Measurements from ENCODE around the gene WNT9A. TPM values are rescaled to one million over a fixed set of nuclear protein-coding genes. Genes with fewer than 3 reads are reported as not detected.

WNT9A gene
- total and polyA plus RNA-seq, 9 of the 15 experiments (the other 6 are each of a cell fraction or from before 2014, with no cell fraction given), result 0.04 to 0.17 (median 0.10) TPM; not detected in 4

DNA sequence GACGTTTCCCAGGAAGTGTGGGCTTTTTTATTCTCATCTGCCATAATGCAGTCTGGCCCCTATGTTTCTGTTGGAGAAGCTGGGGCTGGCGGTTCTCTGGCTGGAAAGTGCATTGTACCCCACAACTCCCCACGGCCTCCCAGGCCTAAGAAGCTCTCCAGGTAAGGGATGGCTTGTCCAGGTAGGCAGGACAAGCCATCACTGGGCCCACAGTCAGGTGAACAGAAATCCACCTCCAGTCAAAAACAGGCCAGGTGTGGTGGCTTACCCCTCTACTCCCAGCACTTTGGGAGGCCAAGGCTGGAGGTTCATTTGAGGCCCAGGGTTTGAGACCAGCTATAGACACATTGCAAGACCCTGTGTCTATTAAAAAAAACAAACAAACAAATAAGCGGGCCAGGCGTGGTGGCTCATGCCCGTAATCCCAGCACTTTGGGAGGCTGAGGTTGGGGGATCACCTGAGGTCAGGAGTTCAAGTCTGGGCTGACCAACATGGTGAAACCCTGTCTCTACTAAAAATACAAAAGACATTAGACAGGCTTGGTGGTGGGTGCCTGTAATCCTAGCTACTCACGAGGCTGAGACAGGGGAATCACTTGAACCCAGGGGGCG is 3.1 kb upstream of the WNT9A start:
- no peaks in the 10 kb centered on the region for H3K79me2 ChIP-seq (ENCODE audit: control insufficient read depth, insufficient read depth, low read length)
- no peak for DNase-seq (ENCODE audit: extremely low read depth in 1 of 4, low spot score in 3 of 4)
- H3K27me3 ChIP-seq (ENCODE audit: control insufficient read depth in 2 of 2, insufficient read depth in 2 of 2, low read length in 2 of 2), result peaks cover 16 to 61% of the 10 kb centered on the region in 2 experiments
- BruUV-seq (replicated peaks), result no TSS peak
- intact Hi-C loops (cut with micrococcal nuclease), result no loop called here
- H3K36me3 ChIP-seq (ENCODE audit: control insufficient read depth, insufficient read depth, low read length), result no peaks in the 10 kb centered on the region
- no peaks in the 10 kb centered on the region for H3K9me1 ChIP-seq (ENCODE audit: control insufficient read depth, insufficient read depth, low read length)
- no peak overlapping the region for H3K27ac ChIP-seq (ENCODE audit: extremely low read depth, low read depth, low read length)
- H3K4me1 ChIP-seq (replicated peaks in 1 of 2; ENCODE audit: control insufficient read depth in 2 of 2, insufficient read depth in 2 of 2, low read length in 2 of 2), result peaks cover 2 to 48% of the 10 kb centered on the region in 2 experiments; a peak in 4 of 5 replicates
- H2AFZ ChIP-seq (ENCODE audit: low read depth, low read length), result no peak overlapping the region
- in situ Hi-C loops (cut with MboI), result loop anchor here (5.0 to 10.0 kb wide), 2 partner anchors 489 to 1316 kb away; no protein-coding TSS in a partner anchor
- ChIA-PET POLR2A (interaction anchor here (0.5 to 0.8 kb wide), 3 partner anchors 9 to 222 kb away, joined by 3 read pairs; no protein-coding TSS in a partner anchor), CTCF (ENCODE audit: low intra/inter-chr PET ratio) (no interaction called here)
- no peak overlapping the region for H3K4me3 ChIP-seq
- H3K4me2 ChIP-seq (ENCODE audit: insufficient read depth, low read length), result no peak overlapping the region
- WGBS (ENCODE audit: insufficient coverage, low coverage, missing lambda C conversion rate), result 12% methylated on average over 8 of the region's 8 CpGs
- H3K9me3 ChIP-seq (replicated peaks; ENCODE audit: control insufficient read depth, insufficient read depth, low read depth, low read length), result no peaks in the 10 kb centered on the region
- ATAC-seq, result no peak
- TF ChIP-seq TCF3 (CRISPR knock-in tag; IDR thresholded peaks at IDR 0.05) (no peak), GABPA (tag; conservative IDR thresholded peaks at IDR 0.05; ENCODE audit: low read depth) (no peak), ZBTB9 (CRISPR knock-in tag; IDR thresholded peaks at IDR 0.05) (no peak), RFX1 (IDR thresholded peaks at IDR 0.05) (no peak), MCM5 (IDR thresholded peaks at IDR 0.05; ENCODE audit: low read depth) (no peak)
- no peak overlapping the region for H3K9ac ChIP-seq (ENCODE audit: insufficient read depth in 1 of 2, low read depth in 2 of 2, low read length in 2 of 2)
- H4K20me1 ChIP-seq (replicated peaks; ENCODE audit: control insufficient read depth, insufficient read depth, low read length), result peaks cover 17% of the 10 kb centered on the region; the same call in 1 of the 2 replicates
- FAIRE-seq, result no peak
